ENCODE measurements around the gene PTRH2. TPM values are rescaled to one million over a fixed set of nuclear protein-coding genes. Genes with fewer than 3 reads are reported as not detected.

Gene PTRH2
- total RNA-seq, 2 donors from 2014 or later, result 22.2 to 29.3 TPM

- H3K9me3 Mint-ChIP-seq, result no peaks in the 10 kb centered on the region
- no peaks in the 10 kb centered on the region for H3K27me3 Mint-ChIP-seq (ENCODE audit: low read depth)
- DNase-seq, result no peak
Observed at GRCh38 chr17:59737324-59737723, 30.1 kb upstream of the PTRH2 start.

GRCh38 chr17:59734226-59734625 lies 27.0 kb upstream of the PTRH2 start:
- DNase-seq (no peak), ATAC-seq (replicated peaks in 1 of 2) (no peak)
- Mint-ChIP-seq H3K4me3 (no peak overlapping the region), H3K27me3 (ENCODE audit: low read depth) (no peaks in the 10 kb centered on the region), H3K36me3 (ENCODE audit: insufficient read depth in 2 of 2) (peaks cover 0 to 5% of the 10 kb centered on the region in 2 donors), H3K27ac (no peak overlapping the region), H3K4me1 (ENCODE audit: low read depth) (peaks cover 12% of the 10 kb centered on the region), H3K9me3 (no peaks in the 10 kb centered on the region)

More at GRCh38 chr17:59737324-59737723, 30.1 kb upstream of the PTRH2 start:
- ATAC-seq (replicated peaks in 1 of 2), result no peak
- Mint-ChIP-seq H3K4me1 (ENCODE audit: low read depth) (peaks cover 4% of the 10 kb centered on the region), H3K36me3 (ENCODE audit: insufficient read depth in 2 of 2) (peaks cover 3 to 8% of the 10 kb centered on the region in 2 donors), H3K4me3 (no peak overlapping the region), H3K27ac (no peak overlapping the region)

GRCh38 chr17:59733697-59734096 lies 26.5 kb upstream of the PTRH2 start:
- H3K36me3 Mint-ChIP-seq (ENCODE audit: insufficient read depth in 2 of 2), result peaks cover 0 to 5% of the 10 kb centered on the region in 2 donors
- ATAC-seq (replicated peaks in 1 of 2) (no peak), DNase-seq (no peak)
- H3K9me3 Mint-ChIP-seq, result no peaks in the 10 kb centered on the region
- no peaks in the 10 kb centered on the region for H3K27me3 Mint-ChIP-seq (ENCODE audit: low read depth)
- H3K4me1 Mint-ChIP-seq (ENCODE audit: low read depth), result peaks cover 12% of the 10 kb centered on the region
- no peak overlapping the region for H3K4me3 Mint-ChIP-seq
- H3K27ac Mint-ChIP-seq, result no peak overlapping the region

GRCh38 chr17:59730268-59730834 lies 23.1 kb upstream of the PTRH2 start:
- Mint-ChIP-seq H3K27ac (no peak overlapping the region), H3K36me3 (ENCODE audit: insufficient read depth in 2 of 2) (peaks cover 0 to 5% of the 10 kb centered on the region in 2 donors), H3K4me3 (no peak overlapping the region), H3K9me3 (no peaks in the 10 kb centered on the region), H3K27me3 (ENCODE audit: low read depth) (no peaks in the 10 kb centered on the region), H3K4me1 (ENCODE audit: low read depth) (peaks cover 8% of the 10 kb centered on the region)
- DNase-seq (no peak), ATAC-seq (replicated peaks in 1 of 2) (no peak)

- Mint-ChIP-seq H3K4me3 (no peak overlapping the region), H3K9me3 (no peaks in the 10 kb centered on the region), H3K27me3 (ENCODE audit: low read depth) (no peaks in the 10 kb centered on the region), H3K36me3 (ENCODE audit: insufficient read depth in 2 of 2) (peaks cover 0 to 2% of the 10 kb centered on the region in 2 donors), H3K4me1 (ENCODE audit: low read depth) (peaks cover 8% of the 10 kb centered on the region), H3K27ac (no peak overlapping the region)
- no peak for DNase-seq
- ATAC-seq (replicated peaks in 1 of 2), result no peak
Observed at GRCh38 chr17:59727817-59728533, 20.7 kb upstream of the PTRH2 start.

GRCh38 chr17:59725691-59726090 lies 18.5 kb upstream of the PTRH2 start:
- Mint-ChIP-seq H3K36me3 (ENCODE audit: insufficient read depth in 2 of 2) (no peaks in the 10 kb centered on the region), H3K27ac (no peak overlapping the region), H3K9me3 (no peaks in the 10 kb centered on the region), H3K27me3 (ENCODE audit: low read depth) (no peaks in the 10 kb centered on the region), H3K4me3 (no peak overlapping the region), H3K4me1 (ENCODE audit: low read depth) (peaks cover 8% of the 10 kb centered on the region)
- no peak for DNase-seq
- ATAC-seq (replicated peaks in 1 of 2), result no peak

GRCh38 chr17:59723607-59724006 lies 16.4 kb upstream of the PTRH2 start:
- Mint-ChIP-seq H3K27ac (no peak overlapping the region), H3K27me3 (ENCODE audit: low read depth) (no peaks in the 10 kb centered on the region), H3K4me1 (ENCODE audit: low read depth) (peaks cover 10% of the 10 kb centered on the region), H3K36me3 (ENCODE audit: insufficient read depth in 2 of 2) (peaks cover 0 to 3% of the 10 kb centered on the region in 2 donors), H3K9me3 (no peaks in the 10 kb centered on the region), H3K4me3 (no peak overlapping the region)
- no peak for ATAC-seq (replicated peaks in 1 of 2)
- no peak for DNase-seq

- peaks cover 14% of the 10 kb centered on the region for H3K4me1 Mint-ChIP-seq (ENCODE audit: low read depth)
- DNase-seq (no peak), ATAC-seq (replicated peaks in 1 of 2) (no peak)
- H3K27me3 Mint-ChIP-seq (ENCODE audit: low read depth), result no peaks in the 10 kb centered on the region
- H3K27ac Mint-ChIP-seq, result no peak overlapping the region
- no peaks in the 10 kb centered on the region for H3K9me3 Mint-ChIP-seq
- peaks cover 1 to 6% of the 10 kb centered on the region in 2 donors for H3K36me3 Mint-ChIP-seq (ENCODE audit: insufficient read depth in 2 of 2)
- H3K4me3 Mint-ChIP-seq, result no peak overlapping the region
Observed at GRCh38 chr17:59723041-59723440, 15.8 kb upstream of the PTRH2 start.

- no peak overlapping the region for H3K27ac Mint-ChIP-seq
- no peaks in the 10 kb centered on the region for H3K27me3 Mint-ChIP-seq (ENCODE audit: low read depth)
- H3K4me1 Mint-ChIP-seq (ENCODE audit: low read depth), result peaks cover 16% of the 10 kb centered on the region
- no peak overlapping the region for H3K4me3 Mint-ChIP-seq
- DNase-seq, result no peak
- no peaks in the 10 kb centered on the region for H3K9me3 Mint-ChIP-seq
- peaks cover 1 to 6% of the 10 kb centered on the region in 2 donors for H3K36me3 Mint-ChIP-seq (ENCODE audit: insufficient read depth in 2 of 2)
- no peak for ATAC-seq (replicated peaks in 1 of 2)
Observed at GRCh38 chr17:59722623-59723022, 15.4 kb upstream of the PTRH2 start.

- Mint-ChIP-seq H3K36me3 (ENCODE audit: insufficient read depth in 2 of 2) (peaks cover 1 to 6% of the 10 kb centered on the region in 2 donors), H3K4me1 (ENCODE audit: low read depth) (peaks cover 44% of the 10 kb centered on the region), H3K27ac (no peak overlapping the region), H3K9me3 (no peaks in the 10 kb centered on the region), H3K27me3 (ENCODE audit: low read depth) (no peaks in the 10 kb centered on the region), H3K4me3 (no peak overlapping the region)
- DNase-seq (no peak), ATAC-seq (replicated peaks in 1 of 2) (no peak)
Observed at GRCh38 chr17:59719526-59719925, 12.3 kb upstream of the PTRH2 start.

- Mint-ChIP-seq H3K27ac (peak overlapping the region; percentile 33), H3K4me3 (no peak overlapping the region), H3K36me3 (ENCODE audit: insufficient read depth in 2 of 2) (peaks cover 4 to 9% of the 10 kb centered on the region in 2 donors), H3K4me1 (ENCODE audit: low read depth) (peaks cover 50% of the 10 kb centered on the region), H3K27me3 (ENCODE audit: low read depth) (no peaks in the 10 kb centered on the region), H3K9me3 (no peaks in the 10 kb centered on the region)
- no peak for ATAC-seq (replicated peaks in 1 of 2)
- DNase-seq, result no peak
Observed at GRCh38 chr17:59716427-59716826, 9.2 kb upstream of the PTRH2 start.

GRCh38 chr17:59714255-59714654 lies 7.0 kb upstream of the PTRH2 start:
- Mint-ChIP-seq H3K36me3 (ENCODE audit: insufficient read depth in 2 of 2) (peaks cover 4 to 9% of the 10 kb centered on the region in 2 donors), H3K9me3 (no peaks in the 10 kb centered on the region), H3K4me1 (ENCODE audit: low read depth) (peaks cover 60% of the 10 kb centered on the region), H3K27me3 (ENCODE audit: low read depth) (no peaks in the 10 kb centered on the region), H3K27ac (no peak overlapping the region), H3K4me3 (no peak overlapping the region)
- ATAC-seq (replicated peaks in 1 of 2) (no peak), DNase-seq (no peak)

- ATAC-seq (replicated peaks in 1 of 2), result no peak
- Mint-ChIP-seq H3K27ac (no peak overlapping the region), H3K4me1 (ENCODE audit: low read depth) (peaks cover 63% of the 10 kb centered on the region)
Observed at GRCh38 chr17:59712862-59713261, 5.6 kb upstream of the PTRH2 start.

GRCh38 chr17:59711936-59712335 lies 4.7 kb upstream of the PTRH2 start:
- Mint-ChIP-seq H3K4me3 (no peak overlapping the region), H3K4me1 (ENCODE audit: low read depth) (peaks cover 57% of the 10 kb centered on the region), H3K9me3 (no peaks in the 10 kb centered on the region), H3K27ac (no peak overlapping the region), H3K27me3 (ENCODE audit: low read depth) (no peaks in the 10 kb centered on the region), H3K36me3 (ENCODE audit: insufficient read depth in 2 of 2) (peaks cover 8 to 10% of the 10 kb centered on the region in 2 donors)
- no peak for ATAC-seq (replicated peaks in 1 of 2)
- no peak for DNase-seq

More at GRCh38 chr17:59712862-59713261, 5.6 kb upstream of the PTRH2 start:
- H3K36me3 Mint-ChIP-seq (ENCODE audit: insufficient read depth in 2 of 2), result peaks cover 3% of the 10 kb centered on the region in 2 donors
- no peak overlapping the region for H3K4me3 Mint-ChIP-seq
- no peaks in the 10 kb centered on the region for H3K27me3 Mint-ChIP-seq (ENCODE audit: low read depth)
- DNase-seq, result no peak
- no peaks in the 10 kb centered on the region for H3K9me3 Mint-ChIP-seq
